RWPE2 (cell line): ENCODE results near the gene PLCB1.

Experiments
- ATAC-seq: fragments of 200-7000 bp; cut with Tn5 transposase; 3 replicates; pipeline ENCODE4 v1.9.1; 2021; ENCODE audit warnings: low read depth
- DNase-seq: peaks from one replicate; pipeline ENCODE4 v3.0.0-alpha.2; 2020; ENCODE audit warnings: low spot score
- H3K27ac ChIP-seq: fragments of 450-650 bp; 2 replicates; pipeline ENCODE4 v1.5.1; 2017; ENCODE audit warnings: mild to moderate bottlenecking; ENCODE audit not compliant: poor library complexity, severe bottlenecking
- H3K27me3 ChIP-seq: fragments of 250-450 bp; sonication (Bioruptor Pico); 2 replicates; pipeline ENCODE4 v1.5.1; 2021; ENCODE audit warnings: mild to moderate bottlenecking, moderate library complexity; ENCODE audit not compliant: insufficient read depth, poor library complexity, severe bottlenecking
- H3K36me3 ChIP-seq: fragments of 250-450 bp; sonication (Bioruptor Pico); 2 replicates; pipeline ENCODE4 v1.5.1; 2020; ENCODE audit warnings: low read depth, mild to moderate bottlenecking, moderate library complexity
- H3K4me1 ChIP-seq: fragments of 250-450 bp; sonication (Bioruptor Pico); 2 replicates; pipeline ENCODE4 v1.5.1; 2021; ENCODE audit warnings: mild to moderate bottlenecking, moderate library complexity; ENCODE audit not compliant: insufficient read depth, poor library complexity, severe bottlenecking
- H3K4me3 ChIP-seq: fragments of 250-450 bp; sonication (Bioruptor Pico); 2 replicates; pipeline ENCODE4 v1.5.1; 2021; ENCODE audit warnings: mild to moderate bottlenecking, moderate library complexity; ENCODE audit not compliant: severe bottlenecking
- H3K9me3 ChIP-seq: fragments of 250-450 bp; sonication (Bioruptor Pico); 2 replicates; pipeline ENCODE4 v1.5.1; 2021; ENCODE audit warnings: mild to moderate bottlenecking, moderate library complexity; ENCODE audit not compliant: severe bottlenecking
- TF ChIP-seq, protein P1 (sequence below): fragments of 450-650 bp; IDR thresholded peaks from one replicate; pipeline ENCODE4 v1.5.1; 2017; ENCODE audit warnings: mild to moderate bottlenecking, moderate library complexity; ENCODE audit not compliant: poor library complexity, severe bottlenecking

The PLCB1 gene

GRCh38 chr20:8170921-8171320, 38.9 kb downstream of the PLCB1 start:
- no peak overlapping the region for H3K27ac ChIP-seq
- H3K4me3 ChIP-seq: no peak overlapping the region
- no peaks in the 10 kb centered on the region for H3K36me3 ChIP-seq
- no peaks in the 10 kb centered on the region for H3K27me3 ChIP-seq
- DNase-seq: no peak
- TF ChIP-seq, protein P1, sequence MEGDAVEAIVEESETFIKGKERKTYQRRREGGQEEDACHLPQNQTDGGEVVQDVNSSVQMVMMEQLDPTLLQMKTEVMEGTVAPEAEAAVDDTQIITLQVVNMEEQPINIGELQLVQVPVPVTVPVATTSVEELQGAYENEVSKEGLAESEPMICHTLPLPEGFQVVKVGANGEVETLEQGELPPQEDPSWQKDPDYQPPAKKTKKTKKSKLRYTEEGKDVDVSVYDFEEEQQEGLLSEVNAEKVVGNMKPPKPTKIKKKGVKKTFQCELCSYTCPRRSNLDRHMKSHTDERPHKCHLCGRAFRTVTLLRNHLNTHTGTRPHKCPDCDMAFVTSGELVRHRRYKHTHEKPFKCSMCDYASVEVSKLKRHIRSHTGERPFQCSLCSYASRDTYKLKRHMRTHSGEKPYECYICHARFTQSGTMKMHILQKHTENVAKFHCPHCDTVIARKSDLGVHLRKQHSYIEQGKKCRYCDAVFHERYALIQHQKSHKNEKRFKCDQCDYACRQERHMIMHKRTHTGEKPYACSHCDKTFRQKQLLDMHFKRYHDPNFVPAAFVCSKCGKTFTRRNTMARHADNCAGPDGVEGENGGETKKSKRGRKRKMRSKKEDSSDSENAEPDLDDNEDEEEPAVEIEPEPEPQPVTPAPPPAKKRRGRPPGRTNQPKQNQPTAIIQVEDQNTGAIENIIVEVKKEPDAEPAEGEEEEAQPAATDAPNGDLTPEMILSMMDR: no peak
- no peaks in the 10 kb centered on the region for H3K4me1 ChIP-seq
- H3K9me3 ChIP-seq: no peaks in the 10 kb centered on the region
- no peak for ATAC-seq

DNA sequence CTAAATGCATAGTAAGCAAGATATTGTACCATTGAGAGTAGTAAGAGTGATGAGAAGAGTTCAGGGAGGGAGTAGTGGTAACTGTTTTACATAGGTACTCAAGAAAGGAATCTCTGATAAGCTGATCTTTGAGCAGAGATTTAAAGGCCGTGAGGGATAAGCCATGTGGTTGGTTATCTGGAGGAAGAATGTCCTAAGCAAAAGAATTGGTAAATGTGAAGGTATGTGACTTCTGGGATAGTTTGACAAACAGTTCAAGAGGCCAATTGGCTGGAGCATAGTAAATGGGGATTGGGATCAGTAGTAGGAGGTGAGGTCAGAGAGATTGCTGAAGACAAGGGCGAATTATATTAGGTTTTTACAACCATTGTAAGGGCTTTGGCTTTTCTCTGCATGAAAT, 40.1 kb downstream of the PLCB1 start:
- Histone ChIP-seq H3K27ac (no peak overlapping the region), H3K4me1 (no peaks in the 10 kb centered on the region), H3K9me3 (no peaks in the 10 kb centered on the region), H3K27me3 (no peaks in the 10 kb centered on the region), H3K4me3 (no peak overlapping the region), H3K36me3 (no peaks in the 10 kb centered on the region)
- TF ChIP-seq, protein P1: no peak
- no peak for DNase-seq
- no peak for ATAC-seq

GRCh38 chr20:8175741-8176675, 43.9 kb downstream of the PLCB1 start:
- no peaks in the 10 kb centered on the region for H3K4me1 ChIP-seq
- no peaks in the 10 kb centered on the region for H3K36me3 ChIP-seq
- ATAC-seq: no peak
- H3K27ac ChIP-seq: no peak overlapping the region
- no peak overlapping the region for H3K4me3 ChIP-seq
- H3K27me3 ChIP-seq: no peaks in the 10 kb centered on the region
- no peaks in the 10 kb centered on the region for H3K9me3 ChIP-seq
- no peak for DNase-seq
- TF ChIP-seq, protein P1: no peak

DNA sequence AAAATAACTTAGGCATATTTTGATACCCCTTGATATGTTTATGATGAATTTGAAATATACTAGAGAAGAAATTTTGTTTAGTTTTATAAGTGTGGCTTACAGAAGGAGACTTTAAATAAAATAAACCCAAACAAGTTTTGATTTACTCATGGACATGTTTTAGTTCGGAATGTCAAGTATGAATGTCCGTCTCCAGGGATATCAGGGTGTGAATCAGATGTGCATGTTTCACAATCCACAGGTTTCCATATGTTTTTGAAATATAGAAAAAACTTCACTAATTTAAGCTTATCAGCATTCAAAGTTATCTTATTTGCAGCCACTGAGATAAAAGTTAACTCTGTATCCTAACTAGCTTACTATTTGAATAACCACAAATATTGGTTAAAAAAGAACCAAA, 51.5 kb downstream of the PLCB1 start:
- H3K4me3 ChIP-seq: no peak overlapping the region
- ATAC-seq (no peak), DNase-seq (no peak)
- no peaks in the 10 kb centered on the region for H3K36me3 ChIP-seq
- TF ChIP-seq, protein P1: no peak
- no peaks in the 10 kb centered on the region for H3K27me3 ChIP-seq
- H3K9me3 ChIP-seq: no peaks in the 10 kb centered on the region
- H3K27ac ChIP-seq: no peak overlapping the region
- H3K4me1 ChIP-seq: no peaks in the 10 kb centered on the region

GRCh38 chr20:8187740-8188139, 55.7 kb downstream of the PLCB1 start:
- Histone ChIP-seq H3K36me3 (no peaks in the 10 kb centered on the region), H3K4me1 (no peaks in the 10 kb centered on the region), H3K27me3 (no peaks in the 10 kb centered on the region), H3K9me3 (no peaks in the 10 kb centered on the region), H3K27ac (no peak overlapping the region), H3K4me3 (no peak overlapping the region)
- DNase-seq: no peak
- ATAC-seq: no peak
- TF ChIP-seq, protein P1: no peak
